ENCODE measurements around the gene ATE1.

DNA sequence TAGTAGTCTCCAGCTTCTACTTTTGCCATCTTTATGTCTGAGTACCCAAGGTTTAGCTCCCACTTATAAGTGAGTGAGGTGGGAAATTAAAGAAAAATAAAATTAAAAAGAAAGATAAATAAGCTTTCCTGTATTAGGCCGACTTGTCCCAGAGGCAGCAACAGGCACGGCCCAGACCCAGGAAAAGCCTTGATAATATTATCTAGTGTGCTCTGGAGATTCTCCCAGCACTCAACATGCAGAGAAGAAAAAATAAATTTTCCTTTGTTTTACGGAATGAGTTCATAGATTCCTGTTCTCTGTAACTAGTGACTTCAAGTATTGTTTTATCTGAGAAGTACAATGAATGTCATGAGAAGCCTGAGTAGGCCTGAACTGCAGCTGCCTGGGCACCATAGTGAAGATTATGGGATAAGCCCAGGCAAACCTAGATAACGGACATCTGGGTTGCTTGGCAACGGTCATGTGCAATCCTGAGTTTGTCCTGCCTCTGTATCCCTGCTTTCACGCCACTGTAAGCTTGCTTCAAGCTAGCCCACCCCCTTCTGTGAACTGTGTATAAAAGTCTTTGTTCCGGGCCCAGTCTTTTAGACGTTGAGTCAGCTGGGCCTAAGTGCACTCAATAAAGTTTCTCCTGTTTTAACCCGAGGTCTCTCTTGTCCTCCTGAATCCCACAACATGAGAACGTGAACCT is 6.4 kb downstream of the ATE1 start:
- TF ChIP-seq, protein P1, sequence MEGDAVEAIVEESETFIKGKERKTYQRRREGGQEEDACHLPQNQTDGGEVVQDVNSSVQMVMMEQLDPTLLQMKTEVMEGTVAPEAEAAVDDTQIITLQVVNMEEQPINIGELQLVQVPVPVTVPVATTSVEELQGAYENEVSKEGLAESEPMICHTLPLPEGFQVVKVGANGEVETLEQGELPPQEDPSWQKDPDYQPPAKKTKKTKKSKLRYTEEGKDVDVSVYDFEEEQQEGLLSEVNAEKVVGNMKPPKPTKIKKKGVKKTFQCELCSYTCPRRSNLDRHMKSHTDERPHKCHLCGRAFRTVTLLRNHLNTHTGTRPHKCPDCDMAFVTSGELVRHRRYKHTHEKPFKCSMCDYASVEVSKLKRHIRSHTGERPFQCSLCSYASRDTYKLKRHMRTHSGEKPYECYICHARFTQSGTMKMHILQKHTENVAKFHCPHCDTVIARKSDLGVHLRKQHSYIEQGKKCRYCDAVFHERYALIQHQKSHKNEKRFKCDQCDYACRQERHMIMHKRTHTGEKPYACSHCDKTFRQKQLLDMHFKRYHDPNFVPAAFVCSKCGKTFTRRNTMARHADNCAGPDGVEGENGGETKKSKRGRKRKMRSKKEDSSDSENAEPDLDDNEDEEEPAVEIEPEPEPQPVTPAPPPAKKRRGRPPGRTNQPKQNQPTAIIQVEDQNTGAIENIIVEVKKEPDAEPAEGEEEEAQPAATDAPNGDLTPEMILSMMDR (IDR thresholded peaks at IDR 0.05), result no peak
- TF ChIP-seq POLR2A (IDR thresholded peaks at IDR 0.05), result no peak

Data from heart left ventricle (tissue), 13 donors.